DND-41 (cell line): ENCODE results near the gene RNF151.
A peak's percentile ranks its signal among the peaks of the same experiment; 100 is the strongest.

ENCODE experiments used
- ATAC-seq: fragments of 200-7000 bp; cut with Tn5 transposase; 3 replicates; pipeline ENCODE4 v1.9.1; 2021; ENCODE audit warnings: low read depth; ENCODE audit not compliant: insufficient read depth
- DNase-seq: peaks from one replicate; pipeline ENCODE4 v3.0.0-alpha.2; 2020
- H2AFZ ChIP-seq: 2 replicates; pipeline ENCODE4 v1.6.0; 2012; ENCODE audit warnings: low read depth, low read length
- H3K27ac ChIP-seq: 2 replicates; pipeline ENCODE4 v1.5.1; 2012; ENCODE audit warnings: low read length, inconsistent platforms
- H3K27me3 ChIP-seq: fragments of 200-600 bp; sonication (generic); 2 replicates; pipeline ENCODE4 v1.6.0; 2012; ENCODE audit warnings: low read length, mild to moderate bottlenecking, inconsistent platforms; ENCODE audit not compliant: insufficient read depth, poor library complexity
- H3K36me3 ChIP-seq: 2 replicates; pipeline ENCODE4 v1.5.1; 2012; ENCODE audit warnings: low read length, inconsistent platforms; ENCODE audit not compliant: insufficient read depth
- H3K4me1 ChIP-seq: 2 replicates; pipeline ENCODE4 v1.5.1; 2012; ENCODE audit warnings: mild to moderate bottlenecking, low read length; ENCODE audit not compliant: insufficient read depth
- H3K4me2 ChIP-seq: 2 replicates; pipeline ENCODE4 v1.6.0; 2012; ENCODE audit warnings: mild to moderate bottlenecking, moderate library complexity, low read length, inconsistent platforms; ENCODE audit not compliant: insufficient read depth
- H3K4me3 ChIP-seq, 2 experiments: fragments of 200-600 bp in 1 of 2; shearing (Covaris generic) in 1 of 2; 2 replicates each; pipeline ENCODE4 v1.5.1; 2012 to 2016; ENCODE audit warnings: inconsistent platforms in 2 of 2, low read length in 2 of 2, mild to moderate bottlenecking in 2 of 2, low read depth in 1 of 2, moderate library complexity in 1 of 2
- H3K79me2 ChIP-seq: 2 replicates; pipeline ENCODE4 v1.6.0; 2012; ENCODE audit warnings: low read length, inconsistent platforms; ENCODE audit not compliant: insufficient read depth
- H3K9ac ChIP-seq: 2 replicates; pipeline ENCODE4 v1.6.0; 2012; ENCODE audit warnings: low read depth, mild to moderate bottlenecking, inconsistent platforms, low read length, moderate library complexity
- H3K9me3 ChIP-seq: 2 replicates; pipeline ENCODE4 v1.5.1; 2012; ENCODE audit warnings: low read length, moderate library complexity, mild to moderate bottlenecking, inconsistent platforms; ENCODE audit not compliant: insufficient read depth, severe bottlenecking
- H4K20me1 ChIP-seq: 2 replicates; pipeline ENCODE4 v1.6.0; 2012; ENCODE audit warnings: low read length; ENCODE audit not compliant: insufficient read depth
- CTCF ChIP-seq: IDR thresholded peaks from 2 replicates; pipeline ENCODE4 v1.5.1; 2012; ENCODE audit warnings: borderline replicate concordance, low read length, moderate library complexity, mild to moderate bottlenecking; ENCODE audit not compliant: poor library complexity, severe bottlenecking; ENCODE audit errors: extremely low read depth
- EZH2 ChIP-seq: IDR thresholded peaks from 3 replicates; pipeline ENCODE4 v1.6.1; 2012; ENCODE audit warnings: borderline replicate concordance, low read depth, mild to moderate bottlenecking, moderate library complexity, low read length, inconsistent platforms; ENCODE audit not compliant: severe bottlenecking

Gene RNF151

DNA sequence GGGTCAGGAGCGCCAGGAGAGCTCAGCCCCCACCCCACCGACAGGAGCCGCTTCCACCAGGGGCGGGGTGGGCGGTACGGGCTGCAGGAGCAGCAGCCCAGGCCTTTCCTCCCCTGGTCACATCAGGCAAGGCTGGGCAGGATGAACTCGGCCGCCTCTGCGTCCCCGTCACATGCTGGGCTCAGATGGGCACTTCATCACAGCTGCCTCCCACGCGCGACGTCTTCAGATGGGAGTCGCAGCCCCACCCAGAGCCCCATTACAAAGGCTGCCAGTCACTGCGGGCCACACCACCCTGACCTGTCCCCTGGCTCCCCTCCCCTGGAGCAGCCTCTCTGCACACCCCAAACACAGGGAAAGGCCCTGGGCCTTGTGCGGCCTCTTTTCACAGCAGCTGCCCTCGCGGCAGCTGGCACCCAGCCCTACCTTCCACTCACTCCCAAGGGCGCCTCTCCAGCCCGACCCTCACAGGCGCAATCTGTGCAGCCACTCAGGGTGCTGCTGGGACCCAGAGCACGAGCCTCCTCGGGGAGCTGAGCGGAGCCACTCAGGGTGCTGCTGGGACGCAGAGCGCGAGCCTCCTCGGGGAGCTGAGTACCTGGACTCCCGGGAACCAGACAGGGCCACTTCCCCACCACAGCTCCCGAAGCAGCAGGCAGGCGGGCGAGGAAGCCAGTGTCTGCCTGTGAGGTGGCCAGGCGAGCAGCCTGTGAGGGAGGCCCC, 38.3 kb downstream of the RNF151 start:
- no peak for ATAC-seq
- no peak overlapping the region for H3K4me3 ChIP-seq
- H3K4me1 ChIP-seq, result peaks cover 36% of the 10 kb centered on the region
- H3K9me3 ChIP-seq, result no peaks in the 10 kb centered on the region
- no peak for TF ChIP-seq EZH2
- TF ChIP-seq CTCF, result no peak
- no peak overlapping the region for H2AFZ ChIP-seq
- no peak overlapping the region for H3K4me2 ChIP-seq
- H3K79me2 ChIP-seq, result peaks cover 65% of the 10 kb centered on the region
- DNase-seq, result no peak
- H3K27me3 ChIP-seq, result no peaks in the 10 kb centered on the region
- peaks cover 80% of the 10 kb centered on the region for H3K36me3 ChIP-seq
- H3K9ac ChIP-seq, result no peak overlapping the region
- H3K27ac ChIP-seq, result no peak overlapping the region
- H4K20me1 ChIP-seq, result peaks cover 74% of the 10 kb centered on the region

- Histone ChIP-seq H3K79me2 (peaks cover 72% of the 10 kb centered on the region), H3K9me3 (no peaks in the 10 kb centered on the region), H2AFZ (no peak overlapping the region), H3K27me3 (no peaks in the 10 kb centered on the region), H3K9ac (no peak overlapping the region), H3K4me2 (no peak overlapping the region), H3K4me1 (peaks cover 42% of the 10 kb centered on the region), H3K4me3 (no peak overlapping the region), H3K36me3 (peaks cover 73% of the 10 kb centered on the region), H3K27ac (no peak overlapping the region), H4K20me1 (peaks cover 74% of the 10 kb centered on the region)
- no peak for ATAC-seq
- no peak for DNase-seq
- TF ChIP-seq EZH2 (no peak), CTCF (no peak)
These were observed 39.0 kb downstream of the RNF151 start for GRCh38 chr16:2005646-2006045.

DNA sequence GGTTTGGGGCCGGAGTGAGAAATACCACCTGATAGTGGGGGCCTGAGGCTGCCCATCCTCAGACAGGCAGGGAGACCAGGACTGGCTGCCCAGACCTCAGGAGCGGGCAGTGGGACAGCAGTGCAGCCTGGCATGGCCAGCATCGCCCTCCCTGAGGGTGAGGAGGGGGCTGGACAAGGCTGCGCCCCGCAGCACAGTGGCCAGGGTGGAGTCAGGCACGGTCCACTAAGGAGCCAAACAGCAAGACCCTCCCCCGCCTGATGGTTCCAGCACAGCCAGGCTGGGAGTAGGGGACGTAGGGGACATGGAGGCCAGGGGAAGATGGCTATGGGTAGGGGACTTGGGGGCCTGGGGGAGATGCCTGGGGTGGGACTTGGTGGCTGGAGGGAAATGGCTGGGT, 39.7 kb downstream of the RNF151 start:
- no peaks in the 10 kb centered on the region for H3K9me3 ChIP-seq
- no peak overlapping the region for H3K4me3 ChIP-seq
- peaks cover 66% of the 10 kb centered on the region for H3K36me3 ChIP-seq
- no peak for ATAC-seq
- no peaks in the 10 kb centered on the region for H3K27me3 ChIP-seq
- H3K27ac ChIP-seq, result no peak overlapping the region
- peaks cover 45% of the 10 kb centered on the region for H3K4me1 ChIP-seq
- peak overlapping the region; percentile 89; the same call in 1 of the 2 replicates for H3K4me2 ChIP-seq
- no peak overlapping the region for H3K9ac ChIP-seq
- TF ChIP-seq CTCF (no peak), EZH2 (no peak)
- H4K20me1 ChIP-seq, result peaks cover 74% of the 10 kb centered on the region
- no peak overlapping the region for H2AFZ ChIP-seq
- DNase-seq, result no peak
- peaks cover 75% of the 10 kb centered on the region for H3K79me2 ChIP-seq
